ENCODE measurements around the gene PRELP.

- TF ChIP-seq POLR2A (IDR thresholded peaks at IDR 0.05) (no peak), CTCF (IDR thresholded peaks at IDR 0.05) (no peak)
Measured at GRCh38 chr1:203448521-203449061, 27.0 kb upstream of the PRELP start.
